Measurements from ENCODE around the gene ERGIC1. TPM values are rescaled to one million over a fixed set of nuclear protein-coding genes. Genes with fewer than 3 reads are reported as not detected.
A peak's percentile ranks its signal among the peaks of the same experiment; 100 is the strongest.

ERGIC1 gene
- total and polyA plus RNA-seq, 2 of the 13 experiments (the other 11 are each of a cell fraction or from before 2014, with no cell fraction given) = 78.5 to 184 TPM

DNA sequence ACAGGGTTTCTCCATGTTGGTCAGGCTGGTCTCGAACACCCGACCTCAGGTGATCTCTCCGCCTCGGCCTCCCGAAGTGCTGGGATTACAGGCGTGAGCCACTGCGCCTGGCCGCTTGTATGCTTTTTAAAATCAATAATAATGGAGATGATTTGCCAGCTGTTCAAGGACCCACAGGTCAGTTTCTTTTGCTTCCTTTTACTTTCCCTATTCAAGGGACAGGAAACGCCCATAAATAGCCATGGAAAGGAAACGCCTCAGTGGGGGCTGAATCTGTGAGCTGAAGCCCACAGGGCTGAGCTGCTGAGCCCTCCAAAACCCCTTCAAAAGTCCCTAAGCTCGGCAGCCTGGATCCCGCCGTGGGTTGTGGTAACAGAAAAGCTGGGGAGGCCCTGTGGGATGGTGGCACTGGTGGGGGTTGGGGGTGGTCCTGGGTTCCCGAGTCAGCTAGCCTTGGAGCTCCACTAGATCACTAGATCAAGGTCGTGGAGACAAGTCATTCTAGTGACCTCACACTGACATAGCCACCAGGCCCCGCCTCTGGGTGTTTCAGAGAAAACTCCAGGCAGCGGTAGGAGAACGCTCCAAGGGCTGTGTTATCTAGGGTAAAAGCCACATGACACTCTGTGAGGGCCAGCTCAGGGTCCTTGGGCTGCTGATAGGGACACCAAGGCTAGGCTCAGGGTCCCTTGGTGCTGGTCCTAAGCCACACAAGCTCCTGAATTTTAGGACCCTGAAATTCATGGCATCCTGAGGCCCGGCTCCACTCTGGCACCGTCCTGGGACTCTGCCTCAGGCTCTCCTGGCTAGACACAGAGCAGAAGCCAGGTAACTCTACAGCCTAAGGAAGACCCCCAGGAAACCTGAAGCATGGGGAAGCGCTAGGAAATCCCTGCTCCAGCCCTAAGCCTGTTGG lies 45.0 kb upstream of the ERGIC1 start (continued):
- TF ChIP-seq HIVEP1 (CRISPR knock-in tag; IDR thresholded peaks at IDR 0.05) (peak; percentile 55; the same call in 1 of the 2 replicates), ZNF569 (CRISPR knock-in tag; IDR thresholded peaks at IDR 0.05; ENCODE audit: borderline replicate concordance) (no peak), ASH2L (IDR thresholded peaks at IDR 0.05; ENCODE audit: insufficient read length, low read depth, low read length) (peak; percentile 76), U2AF1 (optimal IDR thresholded peaks at IDR 0.05; ENCODE audit: low read depth, low read length) (no peak), ZZZ3 (CRISPR knock-in tag; IDR thresholded peaks at IDR 0.05; ENCODE audit: borderline replicate concordance) (no peak), ZC3H4 (CRISPR knock-in tag; IDR thresholded peaks at IDR 0.05; ENCODE audit: borderline replicate concordance) (no peak), ZNF792 (CRISPR knock-in tag; IDR thresholded peaks at IDR 0.05) (no peak), FOSL1 (CRISPR knock-in tag; IDR thresholded peaks at IDR 0.05; ENCODE audit: borderline replicate concordance) (no peak)
- TF ChIP-seq, protein P1, sequence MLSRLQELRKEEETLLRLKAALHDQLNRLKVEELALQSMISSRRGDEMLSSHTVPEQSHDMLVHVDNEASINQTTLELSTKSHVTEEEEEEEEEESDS (CRISPR knock-in tag; IDR thresholded peaks at IDR 0.05; ENCODE audit: borderline replicate concordance) = no peak
- TF ChIP-seq, protein P2, sequence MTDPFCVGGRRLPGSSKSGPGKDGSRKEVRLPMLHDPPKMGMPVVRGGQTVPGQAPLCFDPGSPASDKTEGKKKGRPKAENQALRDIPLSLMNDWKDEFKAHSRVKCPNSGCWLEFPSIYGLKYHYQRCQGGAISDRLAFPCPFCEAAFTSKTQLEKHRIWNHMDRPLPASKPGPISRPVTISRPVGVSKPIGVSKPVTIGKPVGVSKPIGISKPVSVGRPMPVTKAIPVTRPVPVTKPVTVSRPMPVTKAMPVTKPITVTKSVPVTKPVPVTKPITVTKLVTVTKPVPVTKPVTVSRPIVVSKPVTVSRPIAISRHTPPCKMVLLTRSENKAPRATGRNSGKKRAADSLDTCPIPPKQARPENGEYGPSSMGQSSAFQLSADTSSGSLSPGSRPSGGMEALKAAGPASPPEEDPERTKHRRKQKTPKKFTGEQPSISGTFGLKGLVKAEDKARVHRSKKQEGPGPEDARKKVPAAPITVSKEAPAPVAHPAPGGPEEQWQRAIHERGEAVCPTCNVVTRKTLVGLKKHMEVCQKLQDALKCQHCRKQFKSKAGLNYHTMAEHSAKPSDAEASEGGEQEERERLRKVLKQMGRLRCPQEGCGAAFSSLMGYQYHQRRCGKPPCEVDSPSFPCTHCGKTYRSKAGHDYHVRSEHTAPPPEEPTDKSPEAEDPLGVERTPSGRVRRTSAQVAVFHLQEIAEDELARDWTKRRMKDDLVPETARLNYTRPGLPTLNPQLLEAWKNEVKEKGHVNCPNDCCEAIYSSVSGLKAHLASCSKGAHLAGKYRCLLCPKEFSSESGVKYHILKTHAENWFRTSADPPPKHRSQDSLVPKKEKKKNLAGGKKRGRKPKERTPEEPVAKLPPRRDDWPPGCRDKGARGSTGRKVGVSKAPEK (CRISPR knock-in tag; IDR thresholded peaks at IDR 0.05; ENCODE audit: borderline replicate concordance) = no peak
- TF ChIP-seq, protein P3, sequence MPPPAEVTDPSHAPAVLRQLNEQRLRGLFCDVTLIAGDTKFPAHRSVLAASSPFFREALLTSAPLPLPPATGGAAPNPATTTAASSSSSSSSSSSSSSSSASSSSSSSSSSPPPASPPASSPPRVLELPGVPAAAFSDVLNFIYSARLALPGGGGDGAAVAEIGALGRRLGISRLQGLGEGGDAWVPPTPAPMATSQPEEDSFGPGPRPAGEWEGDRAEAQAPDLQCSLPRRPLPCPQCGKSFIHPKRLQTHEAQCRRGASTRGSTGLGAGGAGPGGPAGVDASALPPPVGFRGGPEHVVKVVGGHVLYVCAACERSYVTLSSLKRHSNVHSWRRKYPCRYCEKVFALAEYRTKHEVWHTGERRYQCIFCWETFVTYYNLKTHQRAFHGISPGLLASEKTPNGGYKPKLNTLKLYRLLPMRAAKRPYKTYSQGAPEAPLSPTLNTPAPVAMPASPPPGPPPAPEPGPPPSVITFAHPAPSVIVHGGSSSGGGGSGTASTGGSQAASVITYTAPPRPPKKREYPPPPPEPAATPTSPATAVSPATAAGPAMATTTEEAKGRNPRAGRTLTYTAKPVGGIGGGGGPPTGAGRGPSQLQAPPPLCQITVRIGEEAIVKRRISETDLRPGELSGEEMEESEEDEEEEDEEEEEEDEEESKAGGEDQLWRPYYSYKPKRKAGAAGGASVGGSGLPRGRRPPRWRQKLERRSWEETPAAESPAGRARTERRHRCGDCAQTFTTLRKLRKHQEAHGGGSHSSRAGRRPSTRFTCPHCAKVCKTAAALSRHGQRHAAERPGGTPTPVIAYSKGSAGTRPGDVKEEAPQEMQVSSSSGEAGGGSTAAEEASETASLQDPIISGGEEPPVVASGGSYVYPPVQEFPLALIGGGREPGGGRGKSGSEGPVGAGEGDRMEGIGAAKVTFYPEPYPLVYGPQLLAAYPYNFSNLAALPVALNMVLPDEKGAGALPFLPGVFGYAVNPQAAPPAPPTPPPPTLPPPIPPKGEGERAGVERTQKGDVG (CRISPR knock-in tag; IDR thresholded peaks at IDR 0.05; ENCODE audit: borderline replicate concordance) = no peak; the same call in 1 of the 2 replicates
- TF ChIP-seq, protein P4, sequence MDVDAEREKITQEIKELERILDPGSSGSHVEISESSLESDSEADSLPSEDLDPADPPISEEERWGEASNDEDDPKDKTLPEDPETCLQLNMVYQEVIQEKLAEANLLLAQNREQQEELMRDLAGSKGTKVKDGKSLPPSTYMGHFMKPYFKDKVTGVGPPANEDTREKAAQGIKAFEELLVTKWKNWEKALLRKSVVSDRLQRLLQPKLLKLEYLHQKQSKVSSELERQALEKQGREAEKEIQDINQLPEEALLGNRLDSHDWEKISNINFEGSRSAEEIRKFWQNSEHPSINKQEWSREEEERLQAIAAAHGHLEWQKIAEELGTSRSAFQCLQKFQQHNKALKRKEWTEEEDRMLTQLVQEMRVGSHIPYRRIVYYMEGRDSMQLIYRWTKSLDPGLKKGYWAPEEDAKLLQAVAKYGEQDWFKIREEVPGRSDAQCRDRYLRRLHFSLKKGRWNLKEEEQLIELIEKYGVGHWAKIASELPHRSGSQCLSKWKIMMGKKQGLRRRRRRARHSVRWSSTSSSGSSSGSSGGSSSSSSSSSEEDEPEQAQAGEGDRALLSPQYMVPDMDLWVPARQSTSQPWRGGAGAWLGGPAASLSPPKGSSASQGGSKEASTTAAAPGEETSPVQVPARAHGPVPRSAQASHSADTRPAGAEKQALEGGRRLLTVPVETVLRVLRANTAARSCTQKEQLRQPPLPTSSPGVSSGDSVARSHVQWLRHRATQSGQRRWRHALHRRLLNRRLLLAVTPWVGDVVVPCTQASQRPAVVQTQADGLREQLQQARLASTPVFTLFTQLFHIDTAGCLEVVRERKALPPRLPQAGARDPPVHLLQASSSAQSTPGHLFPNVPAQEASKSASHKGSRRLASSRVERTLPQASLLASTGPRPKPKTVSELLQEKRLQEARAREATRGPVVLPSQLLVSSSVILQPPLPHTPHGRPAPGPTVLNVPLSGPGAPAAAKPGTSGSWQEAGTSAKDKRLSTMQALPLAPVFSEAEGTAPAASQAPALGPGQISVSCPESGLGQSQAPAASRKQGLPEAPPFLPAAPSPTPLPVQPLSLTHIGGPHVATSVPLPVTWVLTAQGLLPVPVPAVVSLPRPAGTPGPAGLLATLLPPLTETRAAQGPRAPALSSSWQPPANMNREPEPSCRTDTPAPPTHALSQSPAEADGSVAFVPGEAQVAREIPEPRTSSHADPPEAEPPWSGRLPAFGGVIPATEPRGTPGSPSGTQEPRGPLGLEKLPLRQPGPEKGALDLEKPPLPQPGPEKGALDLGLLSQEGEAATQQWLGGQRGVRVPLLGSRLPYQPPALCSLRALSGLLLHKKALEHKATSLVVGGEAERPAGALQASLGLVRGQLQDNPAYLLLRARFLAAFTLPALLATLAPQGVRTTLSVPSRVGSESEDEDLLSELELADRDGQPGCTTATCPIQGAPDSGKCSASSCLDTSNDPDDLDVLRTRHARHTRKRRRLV (CRISPR knock-in tag; IDR thresholded peaks at IDR 0.05) = no peak
